ENCODE measurements around the gene TBC1D16. TPM values are rescaled to one million over a fixed set of nuclear protein-coding genes. Genes with fewer than 3 reads are reported as not detected.

Gene TBC1D16
- total and polyA plus RNA-seq, 2 donors (not counting 1 experiment from before 2014, with no cell fraction given) = 0.82 to 2.7 TPM

GRCh38 chr17:79937391-79938335 lies 98.0 kb downstream of the TBC1D16 start:
- peak overlapping the region in 4 of 5 experiments; percentile 40 to 54 (median 48) for H3K4me3 ChIP-seq (ENCODE audit: control extremely low read depth in 1 of 5, extremely low read depth in 1 of 5, insufficient read depth in 1 of 5, low read depth in 2 of 5, low read length in 4 of 5)
- 60% methylated on average over 29 of the region's 37 CpGs for WGBS (ENCODE audit: insufficient coverage)
- H3K9me3 ChIP-seq (ENCODE audit: control extremely low read depth in 1 of 3, control insufficient read depth in 2 of 3, insufficient read depth in 1 of 3, low read length in 2 of 3) = peaks cover 0 to 9% (median 0%) of the 10 kb centered on the region in 3 donors
- peak overlapping the region; percentile 60 for H3K9ac ChIP-seq (ENCODE audit: low read length)
- peak overlapping the region; percentile 15 for H2AFZ ChIP-seq (ENCODE audit: insufficient read depth, low read depth, low read length, poor library complexity, severe bottlenecking)
- H3K27me3 ChIP-seq (replicated peaks in 1 of 4; ENCODE audit: control extremely low read depth in 1 of 4, control insufficient read depth in 3 of 4, insufficient read depth in 4 of 4, low read length in 3 of 4) = peaks cover 0 to 10% (median 0%) of the 10 kb centered on the region in 4 experiments
- Mint-ChIP-seq H3K27me3 (peaks cover 10% of the 10 kb centered on the region), H3K4me1 (peaks cover 77% of the 10 kb centered on the region), H3K9me3 (ENCODE audit: insufficient read depth) (no peaks in the 10 kb centered on the region), H3K27ac (peak overlapping the region; percentile 97), H3K4me3 (peak overlapping the region; percentile 88)
- CTCF ChIA-PET = interaction anchor here (0.7 to 1.9 kb wide), 3 partner anchors 33 to 101 kb away, joined by 3 to 11 read pairs (median 4); no protein-coding TSS in a partner anchor
- H3K4me1 ChIP-seq (ENCODE audit: control insufficient read depth in 2 of 2, insufficient read depth in 2 of 2, low read length in 2 of 2) = peaks cover 66 to 77% of the 10 kb centered on the region in 2 donors
- no peaks in the 10 kb centered on the region for H3K79me2 ChIP-seq (ENCODE audit: control insufficient read depth, insufficient read depth, low read length)
- H4K20me1 ChIP-seq (ENCODE audit: control insufficient read depth, insufficient read depth, low read length, poor library complexity, severe bottlenecking) = no peaks in the 10 kb centered on the region
- no peak for TF ChIP-seq CTCF (IDR thresholded peaks at IDR 0.05)
- no peak for TF ChIP-seq EZH2 (IDR thresholded peaks at IDR 0.05; ENCODE audit: borderline replicate concordance, insufficient read depth, low read depth, low read length, poor library complexity, severe bottlenecking)
- ATAC-seq (ENCODE audit: low read depth) = peak; percentile 29
- POLR2A ChIA-PET = interaction anchor here (0.5 to 0.8 kb wide), 2 partner anchors 139 to 196 kb away, joined by 3 to 7 read pairs; no protein-coding TSS in a partner anchor
- H3K27ac ChIP-seq (ENCODE audit: low read length in 2 of 2) = peak overlapping the region; percentile 85 to 95
- DNase-seq = peak; percentile 73
- peak overlapping the region; percentile 80 for H3K4me2 ChIP-seq (replicated peaks; ENCODE audit: low read depth, low read length, poor library complexity, severe bottlenecking)
- no peaks in the 10 kb centered on the region for H3K36me3 ChIP-seq (replicated peaks in 1 of 2; ENCODE audit: control extremely low read depth in 1 of 2, control insufficient read depth in 1 of 2, extremely low read depth in 1 of 2, insufficient read depth in 2 of 2, low read length in 1 of 2)
- intact Hi-C loops (cut with micrococcal nuclease) = loop anchor here (2.0 kb wide), 1 partner anchor 59 kb away; no protein-coding TSS in a partner anchor

All from B cell (primary cell).